IPS DF 4.7 (cell line): ENCODE results near the gene SKIC3.

Experiments used
- DNase-seq: peaks from one replicate; pipeline ENCODE4 v3.0.0-alpha.2; 2013; ENCODE audit warnings: low spot score; ENCODE audit errors: extremely low read depth

The SKIC3 gene

GRCh38 chr5:95554647-95555548, at the start of gene SKIC3, which contains the start of gene ARSK:
Gene SKIC3 (minus strand): TSS chr5:95554977. CDS start chr5:95547150, 7,827 bp downstream.
Gene ARSK (plus strand): TSS chr5:95555101. CDS start chr5:95555279, 178 bp downstream.
- peak; percentile 99 for DNase-seq

- DNase-seq: no peak
Observed at GRCh38 chr5:95600557-95600956, 45.8 kb upstream of the SKIC3 start.

DNA sequence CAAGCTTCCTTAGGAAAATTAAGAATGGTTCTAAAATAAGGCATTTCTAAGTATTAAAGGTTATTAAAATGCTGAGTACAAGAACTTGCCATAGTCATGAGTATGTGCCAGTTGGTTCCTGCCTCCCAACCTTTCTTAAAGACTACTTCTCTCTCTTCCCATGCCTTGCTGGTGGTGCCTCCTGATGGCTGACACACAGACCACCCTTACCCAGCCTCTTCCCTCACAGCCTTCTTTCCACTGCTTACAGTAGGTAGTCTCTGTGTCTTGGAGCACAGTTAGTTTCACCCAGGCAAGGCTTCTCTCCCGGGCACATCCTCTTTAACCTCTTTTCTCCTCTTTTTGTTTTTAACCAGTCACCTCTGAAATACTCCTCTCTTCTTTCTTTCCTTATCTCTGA, 44.5 kb upstream of the SKIC3 start:
- DNase-seq: no peak

- DNase-seq: no peak
Observed at GRCh38 chr5:95595289-95595931, 40.6 kb upstream of the SKIC3 start.

DNA sequence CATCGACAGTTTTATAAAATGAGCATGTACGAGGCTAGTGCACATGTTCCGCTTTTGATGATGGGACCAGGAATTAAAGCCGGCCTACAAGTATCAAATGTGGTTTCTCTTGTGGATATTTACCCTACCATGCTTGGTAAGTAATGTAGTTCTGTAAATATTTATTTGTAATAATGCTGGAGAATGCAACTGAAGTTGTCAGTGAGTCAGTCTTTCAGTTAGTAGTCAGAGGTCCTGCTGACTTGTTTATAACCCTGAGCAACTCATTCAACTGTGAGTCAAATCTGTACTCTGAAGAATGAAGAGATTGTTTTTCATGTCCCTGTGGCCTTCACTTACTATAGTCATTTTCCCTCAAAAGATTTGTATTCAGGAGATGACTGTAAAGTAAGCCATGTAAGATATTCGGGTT, 36.7 kb upstream of the SKIC3 start:
- no peak for DNase-seq

GRCh38 chr5:95590880-95591279, 36.1 kb upstream of the SKIC3 start:
- no peak for DNase-seq

DNA sequence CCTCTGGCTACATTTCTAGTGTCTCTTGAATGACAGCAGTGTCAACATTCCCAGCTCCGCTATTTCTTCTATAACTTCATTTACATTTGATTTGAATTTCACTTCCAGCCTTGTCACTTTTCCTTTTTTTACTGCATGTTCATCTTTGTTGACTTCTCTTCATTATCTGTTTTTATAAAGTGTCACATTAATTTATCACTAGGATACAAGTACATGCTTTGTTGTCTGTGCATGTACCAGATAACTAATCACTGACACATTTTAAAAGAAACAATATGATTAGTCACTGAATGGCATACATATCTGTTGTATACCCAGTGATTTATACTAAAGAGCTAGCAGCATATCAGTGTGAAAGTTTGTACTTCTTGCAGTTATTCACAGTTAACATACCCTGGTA, 29.2 kb upstream of the SKIC3 start:
- no peak for DNase-seq

DNA sequence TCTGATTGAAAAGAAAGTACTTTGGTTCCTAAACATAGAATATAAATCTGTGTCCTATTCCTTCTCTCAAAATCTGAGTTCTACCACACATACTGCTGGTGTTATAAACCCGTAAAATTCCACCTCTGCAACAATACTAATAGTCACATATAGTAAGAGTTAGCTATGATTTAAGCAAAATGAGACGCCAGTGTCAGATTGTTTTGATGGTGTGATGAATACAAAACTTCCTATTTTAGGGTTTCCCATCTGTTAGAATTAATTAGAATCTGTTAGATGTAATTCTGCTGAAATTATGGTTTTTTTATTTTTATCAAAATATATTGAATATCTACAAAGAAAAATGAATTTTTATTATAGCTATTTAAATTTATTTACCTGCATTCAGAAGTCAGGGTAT, 26.8 kb upstream of the SKIC3 start:
- no peak for DNase-seq

- no peak for DNase-seq
Observed at GRCh38 chr5:95572016-95572415, 17.2 kb upstream of the SKIC3 start.

DNA sequence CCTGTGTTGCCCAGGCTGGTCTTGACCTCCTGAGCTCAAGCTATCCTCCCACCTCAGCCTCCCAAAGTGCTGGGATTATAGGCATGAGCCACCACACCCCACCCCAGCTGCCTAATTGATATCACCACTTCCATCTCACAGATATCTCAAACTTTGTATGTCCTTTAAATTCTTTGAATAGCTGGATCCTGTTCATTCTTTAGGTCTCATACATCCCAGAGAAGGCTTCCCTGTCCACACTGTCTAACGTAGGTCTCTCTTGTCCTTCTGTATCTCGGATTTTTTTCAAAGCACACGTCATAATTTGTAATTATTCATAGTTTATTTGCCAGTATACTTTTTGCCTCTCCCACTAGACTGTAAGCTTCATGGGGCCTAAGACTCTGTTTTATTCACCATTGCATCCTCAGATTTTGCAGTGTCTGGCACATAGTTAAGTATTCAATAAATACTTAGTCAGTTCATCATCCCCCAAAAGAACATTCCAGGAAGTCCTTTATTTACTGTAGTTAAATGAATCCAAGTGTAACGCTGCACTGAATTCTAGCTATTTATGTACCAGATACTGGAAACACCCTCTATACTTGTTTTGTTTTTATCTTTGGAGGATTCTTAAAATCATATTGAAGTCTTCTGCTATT, 10.6 kb upstream of the SKIC3 start:
- no peak for DNase-seq

DNA sequence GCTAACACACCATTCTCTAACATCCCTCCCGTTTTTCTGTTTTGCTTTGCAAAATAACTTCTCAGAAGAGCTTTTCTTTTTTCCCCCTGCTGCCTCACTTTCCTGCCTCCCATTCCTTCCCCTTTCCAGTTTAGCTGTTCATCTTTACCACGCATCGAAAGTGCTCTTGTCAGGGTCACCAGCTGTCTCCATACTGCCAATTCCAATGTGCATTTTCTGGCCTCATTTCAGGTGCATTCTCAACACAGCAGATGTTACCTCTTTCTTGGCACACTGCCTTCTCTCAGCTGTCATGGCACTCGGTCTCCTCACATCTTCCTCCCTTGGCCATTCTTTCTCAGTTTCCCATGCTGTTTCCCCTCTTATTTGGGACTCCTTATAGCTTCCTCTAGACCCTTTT, 9.7 kb upstream of the SKIC3 start:
- no peak for DNase-seq

GRCh38 chr5:95563367-95563766, 8.6 kb upstream of the SKIC3 start:
- DNase-seq: no peak

DNA sequence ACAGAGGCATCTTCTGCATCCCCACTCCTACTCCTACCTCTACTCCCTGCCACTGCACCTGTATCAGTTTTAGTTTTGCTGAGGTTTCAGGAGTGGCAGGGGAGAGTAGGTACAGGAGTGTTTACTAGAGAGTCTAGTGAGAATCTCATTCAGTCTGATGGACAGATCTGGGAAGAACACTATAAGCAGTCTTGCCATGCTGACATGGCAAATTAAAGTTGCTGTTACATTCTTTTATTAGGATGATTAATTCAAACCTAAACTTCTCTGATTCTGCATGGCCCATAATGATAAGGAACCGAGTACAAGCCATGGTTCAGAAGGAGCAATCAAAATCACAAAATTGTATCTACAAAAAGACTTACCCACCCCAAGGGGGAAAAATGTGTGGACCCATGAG, 7.5 kb upstream of the SKIC3 start:
- DNase-seq: no peak

- no peak for DNase-seq
Observed at GRCh38 chr5:95557841-95558240, 3.1 kb upstream of the SKIC3 start.

- no peak for DNase-seq
Observed at GRCh38 chr5:95555553-95555952, 776 bp upstream of the SKIC3 start.

DNA sequence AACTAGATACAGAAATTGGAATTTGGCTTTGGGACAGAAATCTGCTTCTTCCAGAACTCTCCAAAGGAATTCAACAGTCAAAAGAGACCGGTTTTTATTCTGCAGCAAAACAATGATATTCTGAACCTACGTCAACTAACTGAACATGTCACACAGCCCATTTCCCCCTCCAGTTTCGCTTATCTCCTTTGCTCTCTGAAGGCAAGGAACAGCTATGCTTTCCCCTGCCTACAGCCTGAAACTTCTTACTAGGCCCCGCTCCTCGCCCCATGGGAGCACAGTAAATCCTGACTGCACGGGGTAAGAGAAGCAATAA, 488 bp downstream of the SKIC3 start:
- DNase-seq: no peak

DNA sequence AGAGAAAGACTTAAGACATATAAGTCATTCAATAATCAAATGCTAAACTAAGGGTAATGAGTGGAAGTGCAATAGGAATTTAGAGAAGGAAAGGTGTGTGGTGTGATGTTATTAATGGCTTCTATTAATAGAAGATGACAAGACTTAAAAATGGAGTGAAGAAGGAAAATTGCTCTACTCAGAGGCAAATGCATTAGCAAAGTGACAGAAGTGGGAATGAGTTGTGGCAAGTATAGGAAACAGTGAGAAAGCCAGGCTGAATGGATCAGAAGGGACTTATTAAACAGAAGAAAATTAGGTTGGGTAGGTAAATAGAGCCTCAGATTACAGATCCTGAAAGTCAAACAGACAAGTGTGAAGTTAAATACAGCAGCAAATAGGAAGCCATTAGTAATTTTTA, 5.7 kb downstream of the SKIC3 start:
- DNase-seq: no peak

GRCh38 chr5:95543017-95543705, 11.6 kb downstream of the SKIC3 start:
- no peak for DNase-seq

GRCh38 chr5:95537501-95537900, 17.3 kb downstream of the SKIC3 start:
- no peak for DNase-seq

DNA sequence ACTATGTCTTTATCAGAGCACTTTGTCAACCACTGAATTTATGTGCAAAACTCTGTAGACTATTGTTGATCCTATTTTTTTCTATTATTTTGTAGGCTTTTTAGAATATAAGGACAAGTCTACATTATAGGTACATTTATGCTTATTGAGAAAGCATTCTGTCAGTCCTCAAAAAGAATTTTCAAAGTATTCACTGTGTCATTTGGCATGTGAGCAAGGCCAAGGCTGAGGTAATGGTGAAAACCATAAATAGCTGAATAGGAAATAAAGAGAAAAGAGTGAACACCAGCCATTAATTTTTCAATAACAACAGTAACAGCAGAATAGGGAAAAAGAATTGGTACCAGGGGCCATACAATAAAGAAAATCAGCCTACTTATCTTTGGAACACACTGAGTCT, 21.0 kb downstream of the SKIC3 start:
- no peak for DNase-seq

DNA sequence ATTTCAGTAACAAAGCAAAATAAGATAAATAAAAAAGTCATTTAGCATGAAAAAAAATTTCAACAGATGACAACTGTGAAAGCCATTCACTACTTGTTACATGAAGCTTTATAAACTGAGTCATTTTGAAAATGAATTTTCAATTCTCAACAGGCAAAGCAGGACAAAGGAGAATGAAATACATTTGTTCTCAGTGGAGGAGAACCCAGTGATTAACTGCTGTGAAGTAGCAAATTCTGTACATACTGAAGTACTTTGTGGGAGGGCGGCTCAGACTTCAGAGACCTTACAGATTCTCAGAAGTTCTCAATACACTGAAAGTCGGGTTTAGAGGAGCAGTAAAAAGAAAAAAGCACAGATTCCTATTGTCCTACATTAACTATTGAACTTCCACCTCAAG, 21.7 kb downstream of the SKIC3 start:
- DNase-seq: no peak

GRCh38 chr5:95532415-95532814, 22.4 kb downstream of the SKIC3 start:
- DNase-seq: no peak
